ENCODE results near the gene MECP2.

MECP2 gene

GRCh38 chrX:154043003-154043763 is 54.3 kb downstream of the MECP2 start:
- Histone ChIP-seq H3K9ac (ENCODE audit: low read length in 5 of 5) (peak overlapping the region in 1 of 5 donors; percentile 18), H3K36me3 (ENCODE audit: control insufficient read depth in 5 of 5, insufficient read depth in 5 of 5, low read length in 5 of 5) (peaks cover 0 to 5% (median 4%) of the 10 kb centered on the region in 5 donors), H3K9me3 (ENCODE audit: control insufficient read depth in 5 of 5, low read length in 5 of 5) (no peaks in the 10 kb centered on the region), H3K4me3 (ENCODE audit: low read depth in 1 of 5, low read length in 5 of 5) (no peak overlapping the region), H3K4me1 (ENCODE audit: control insufficient read depth in 5 of 5, insufficient read depth in 5 of 5, low read length in 5 of 5) (peaks cover 11 to 65% (median 57%) of the 10 kb centered on the region in 5 donors), H3K27me3 (ENCODE audit: control insufficient read depth in 5 of 5, insufficient read depth in 4 of 5, low read length in 5 of 5) (peaks cover 4 to 15% (median 7%) of the 10 kb centered on the region in 5 donors), H3K27ac (ENCODE audit: low read depth, low read length) (peak overlapping the region; percentile 84)

- Histone ChIP-seq H3K9ac (ENCODE audit: low read length in 5 of 5) (peak overlapping the region in 1 of 5 donors; percentile 26), H3K27me3 (ENCODE audit: control insufficient read depth in 5 of 5, insufficient read depth in 4 of 5, low read length in 5 of 5) (peaks cover 4 to 14% (median 10%) of the 10 kb centered on the region in 5 donors), H3K36me3 (ENCODE audit: control insufficient read depth in 5 of 5, insufficient read depth in 5 of 5, low read length in 5 of 5) (peaks cover 0 to 5% (median 4%) of the 10 kb centered on the region in 5 donors), H3K27ac (ENCODE audit: low read depth, low read length) (peak overlapping the region; percentile 84), H3K4me1 (ENCODE audit: control insufficient read depth in 5 of 5, insufficient read depth in 5 of 5, low read length in 5 of 5) (peaks cover 8 to 44% (median 40%) of the 10 kb centered on the region in 5 donors), H3K9me3 (ENCODE audit: control insufficient read depth in 5 of 5, low read length in 5 of 5) (no peaks in the 10 kb centered on the region), H3K4me3 (ENCODE audit: low read depth in 1 of 5, low read length in 5 of 5) (no peak overlapping the region)
These were observed 56.7 kb downstream of the MECP2 start for GRCh38 chrX:154040863-154041262.

GRCh38 chrX:154040307-154040756 is 57.2 kb downstream of the MECP2 start:
- peak overlapping the region; percentile 84 for H3K27ac ChIP-seq (ENCODE audit: low read depth, low read length)
- H3K36me3 ChIP-seq (ENCODE audit: control insufficient read depth in 5 of 5, insufficient read depth in 5 of 5, low read length in 5 of 5), result peaks cover 0 to 5% (median 4%) of the 10 kb centered on the region in 5 donors
- peaks cover 8 to 42% (median 39%) of the 10 kb centered on the region in 5 donors for H3K4me1 ChIP-seq (ENCODE audit: control insufficient read depth in 5 of 5, insufficient read depth in 5 of 5, low read length in 5 of 5)
- no peak overlapping the region for H3K9ac ChIP-seq (ENCODE audit: low read length in 5 of 5)
- H3K27me3 ChIP-seq (ENCODE audit: control insufficient read depth in 5 of 5, insufficient read depth in 4 of 5, low read length in 5 of 5), result peaks cover 4 to 13% (median 10%) of the 10 kb centered on the region in 5 donors
- no peaks in the 10 kb centered on the region for H3K9me3 ChIP-seq (ENCODE audit: control insufficient read depth in 5 of 5, low read length in 5 of 5)
- H3K4me3 ChIP-seq (ENCODE audit: low read depth in 1 of 5, low read length in 5 of 5), result no peak overlapping the region

GRCh38 chrX:154039577-154039976 is 57.9 kb downstream of the MECP2 start:
- H3K4me1 ChIP-seq (ENCODE audit: control insufficient read depth in 5 of 5, insufficient read depth in 5 of 5, low read length in 5 of 5), result peaks cover 8 to 42% (median 37%) of the 10 kb centered on the region in 5 donors
- peak overlapping the region; percentile 84 for H3K27ac ChIP-seq (ENCODE audit: low read depth, low read length)
- no peak overlapping the region for H3K9ac ChIP-seq (ENCODE audit: low read length in 5 of 5)
- H3K9me3 ChIP-seq (ENCODE audit: control insufficient read depth in 5 of 5, low read length in 5 of 5), result no peaks in the 10 kb centered on the region
- peaks cover 4 to 10% (median 9%) of the 10 kb centered on the region in 5 donors for H3K27me3 ChIP-seq (ENCODE audit: control insufficient read depth in 5 of 5, insufficient read depth in 4 of 5, low read length in 5 of 5)
- H3K4me3 ChIP-seq (ENCODE audit: low read depth in 1 of 5, low read length in 5 of 5), result no peak overlapping the region
- peaks cover 0 to 6% (median 5%) of the 10 kb centered on the region in 5 donors for H3K36me3 ChIP-seq (ENCODE audit: control insufficient read depth in 5 of 5, insufficient read depth in 5 of 5, low read length in 5 of 5)

- H3K36me3 ChIP-seq (ENCODE audit: control insufficient read depth in 5 of 5, insufficient read depth in 5 of 5, low read length in 5 of 5), result peaks cover 0 to 9% (median 5%) of the 10 kb centered on the region in 5 donors
- no peaks in the 10 kb centered on the region for H3K9me3 ChIP-seq (ENCODE audit: control insufficient read depth in 5 of 5, low read length in 5 of 5)
- H3K4me3 ChIP-seq (ENCODE audit: low read depth in 1 of 5, low read length in 5 of 5), result no peak overlapping the region
- peaks cover 4 to 12% (median 9%) of the 10 kb centered on the region in 5 donors for H3K27me3 ChIP-seq (ENCODE audit: control insufficient read depth in 5 of 5, insufficient read depth in 4 of 5, low read length in 5 of 5)
- H3K4me1 ChIP-seq (ENCODE audit: control insufficient read depth in 5 of 5, insufficient read depth in 5 of 5, low read length in 5 of 5), result peaks cover 7 to 40% (median 37%) of the 10 kb centered on the region in 5 donors
- H3K9ac ChIP-seq (ENCODE audit: low read length in 5 of 5), result no peak overlapping the region
- no peak overlapping the region for H3K27ac ChIP-seq (ENCODE audit: low read depth, low read length)
These were observed 58.9 kb downstream of the MECP2 start for GRCh38 chrX:154038656-154039055.

GRCh38 chrX:154037754-154038153 is 59.8 kb downstream of the MECP2 start:
- H3K9ac ChIP-seq (ENCODE audit: low read length in 5 of 5), result no peak overlapping the region
- H3K4me3 ChIP-seq (ENCODE audit: low read depth in 1 of 5, low read length in 5 of 5), result no peak overlapping the region
- H3K27me3 ChIP-seq (ENCODE audit: control insufficient read depth in 5 of 5, insufficient read depth in 4 of 5, low read length in 5 of 5), result peaks cover 4 to 18% (median 10%) of the 10 kb centered on the region in 5 donors
- peaks cover 0 to 14% (median 5%) of the 10 kb centered on the region in 5 donors for H3K36me3 ChIP-seq (ENCODE audit: control insufficient read depth in 5 of 5, insufficient read depth in 5 of 5, low read length in 5 of 5)
- H3K4me1 ChIP-seq (ENCODE audit: control insufficient read depth in 5 of 5, insufficient read depth in 5 of 5, low read length in 5 of 5), result peaks cover 5 to 32% (median 31%) of the 10 kb centered on the region in 5 donors
- H3K27ac ChIP-seq (ENCODE audit: low read depth, low read length), result no peak overlapping the region
- H3K9me3 ChIP-seq (ENCODE audit: control insufficient read depth in 5 of 5, low read length in 5 of 5), result no peaks in the 10 kb centered on the region

GRCh38 chrX:154036513-154036912 is 61.0 kb downstream of the MECP2 start:
- H3K27me3 ChIP-seq (ENCODE audit: control insufficient read depth in 5 of 5, insufficient read depth in 4 of 5, low read length in 5 of 5), result peaks cover 4 to 19% (median 10%) of the 10 kb centered on the region in 5 donors
- peaks cover 0 to 25% (median 12%) of the 10 kb centered on the region in 5 donors for H3K36me3 ChIP-seq (ENCODE audit: control insufficient read depth in 5 of 5, insufficient read depth in 5 of 5, low read length in 5 of 5)
- no peak overlapping the region for H3K4me3 ChIP-seq (ENCODE audit: low read depth in 1 of 5, low read length in 5 of 5)
- H3K9ac ChIP-seq (ENCODE audit: low read length in 5 of 5), result no peak overlapping the region
- no peak overlapping the region for H3K27ac ChIP-seq (ENCODE audit: low read depth, low read length)
- peaks cover 3 to 21% (median 19%) of the 10 kb centered on the region in 5 donors for H3K4me1 ChIP-seq (ENCODE audit: control insufficient read depth in 5 of 5, insufficient read depth in 5 of 5, low read length in 5 of 5)
- no peaks in the 10 kb centered on the region for H3K9me3 ChIP-seq (ENCODE audit: control insufficient read depth in 5 of 5, low read length in 5 of 5)

- Histone ChIP-seq H3K4me3 (ENCODE audit: low read depth in 1 of 5, low read length in 5 of 5) (no peak overlapping the region), H3K36me3 (ENCODE audit: control insufficient read depth in 5 of 5, insufficient read depth in 5 of 5, low read length in 5 of 5) (peaks cover 0 to 42% (median 25%) of the 10 kb centered on the region in 5 donors), H3K4me1 (ENCODE audit: control insufficient read depth in 5 of 5, insufficient read depth in 5 of 5, low read length in 5 of 5) (peaks cover 0 to 6% (median 3%) of the 10 kb centered on the region in 5 donors), H3K9ac (ENCODE audit: low read length in 5 of 5) (no peak overlapping the region), H3K27ac (ENCODE audit: low read depth, low read length) (no peak overlapping the region), H3K9me3 (ENCODE audit: control insufficient read depth in 5 of 5, low read length in 5 of 5) (no peaks in the 10 kb centered on the region), H3K27me3 (ENCODE audit: control insufficient read depth in 5 of 5, insufficient read depth in 4 of 5, low read length in 5 of 5) (peaks cover 3 to 16% (median 8%) of the 10 kb centered on the region in 5 donors)
These were observed 63.7 kb downstream of the MECP2 start for GRCh38 chrX:154033848-154034247.

GRCh38 chrX:154032653-154033052 is 64.9 kb downstream of the MECP2 start:
- Histone ChIP-seq H3K9me3 (ENCODE audit: control insufficient read depth in 5 of 5, low read length in 5 of 5) (no peaks in the 10 kb centered on the region), H3K27ac (ENCODE audit: low read depth, low read length) (no peak overlapping the region), H3K4me3 (ENCODE audit: low read depth in 1 of 5, low read length in 5 of 5) (no peak overlapping the region), H3K9ac (ENCODE audit: low read length in 5 of 5) (no peak overlapping the region), H3K4me1 (ENCODE audit: control insufficient read depth in 5 of 5, insufficient read depth in 5 of 5, low read length in 5 of 5) (peaks cover 0 to 11% (median 5%) of the 10 kb centered on the region in 5 donors), H3K27me3 (ENCODE audit: control insufficient read depth in 5 of 5, insufficient read depth in 4 of 5, low read length in 5 of 5) (peaks cover 0 to 20% (median 5%) of the 10 kb centered on the region in 5 donors), H3K36me3 (ENCODE audit: control insufficient read depth in 5 of 5, insufficient read depth in 5 of 5, low read length in 5 of 5) (peaks cover 0 to 45% (median 30%) of the 10 kb centered on the region in 5 donors)

- Histone ChIP-seq H3K27ac (ENCODE audit: low read depth, low read length) (no peak overlapping the region), H3K4me3 (ENCODE audit: low read depth in 1 of 5, low read length in 5 of 5) (no peak overlapping the region), H3K9ac (ENCODE audit: low read length in 5 of 5) (no peak overlapping the region), H3K4me1 (ENCODE audit: control insufficient read depth in 5 of 5, insufficient read depth in 5 of 5, low read length in 5 of 5) (peaks cover 0 to 11% (median 5%) of the 10 kb centered on the region in 5 donors), H3K27me3 (ENCODE audit: control insufficient read depth in 5 of 5, insufficient read depth in 4 of 5, low read length in 5 of 5) (peaks cover 0 to 20% (median 7%) of the 10 kb centered on the region in 5 donors), H3K9me3 (ENCODE audit: control insufficient read depth in 5 of 5, low read length in 5 of 5) (no peaks in the 10 kb centered on the region), H3K36me3 (ENCODE audit: control insufficient read depth in 5 of 5, insufficient read depth in 5 of 5, low read length in 5 of 5) (peaks cover 0 to 50% (median 32%) of the 10 kb centered on the region in 5 donors)
These were observed 65.4 kb downstream of the MECP2 start for GRCh38 chrX:154032160-154032559.

Data from subcutaneous abdominal adipose tissue (tissue), 5 donors.